ENCODE data around the gene RFX3. TPM values are rescaled to one million over a fixed set of nuclear protein-coding genes. Genes with fewer than 3 reads are reported as not detected.

The RFX3 gene
- total RNA-seq, 1 donor from 2014 or later = 3.8 TPM

- Histone ChIP-seq H3K27ac (replicated peaks) (no peak overlapping the region), H3K36me3 (peaks cover 25% of the 10 kb centered on the region), H3K4me3 (no peak overlapping the region), H3K4me1 (no peaks in the 10 kb centered on the region), H3K9me3 (replicated peaks) (no peaks in the 10 kb centered on the region), H3K27me3 (ENCODE audit: low read depth) (no peaks in the 10 kb centered on the region)
- no peak for TF ChIP-seq CTCF (IDR thresholded peaks at IDR 0.05; ENCODE audit: borderline replicate concordance)
- intact Hi-C loops (cut with micrococcal nuclease) = no loop called here
- no peak for DNase-seq
These were observed 275.1 kb downstream of the RFX3 start for GRCh38 chr9:3250741-3251140.

GRCh38 chr9:3247211-3247610, 278.6 kb downstream of the RFX3 start:
- peaks cover 10% of the 10 kb centered on the region for H3K36me3 ChIP-seq
- no peak overlapping the region for H3K27ac ChIP-seq (replicated peaks)
- H3K4me3 ChIP-seq = no peak overlapping the region
- no peaks in the 10 kb centered on the region for H3K9me3 ChIP-seq (replicated peaks)
- intact Hi-C loops (cut with micrococcal nuclease) = no loop called here
- no peak for TF ChIP-seq CTCF (IDR thresholded peaks at IDR 0.05; ENCODE audit: borderline replicate concordance)
- no peaks in the 10 kb centered on the region for H3K27me3 ChIP-seq (ENCODE audit: low read depth)
- no peak for DNase-seq
- H3K4me1 ChIP-seq = no peaks in the 10 kb centered on the region

- no peaks in the 10 kb centered on the region for H3K27me3 ChIP-seq (ENCODE audit: low read depth)
- peaks cover 10% of the 10 kb centered on the region for H3K36me3 ChIP-seq
- no peak for TF ChIP-seq CTCF (IDR thresholded peaks at IDR 0.05; ENCODE audit: borderline replicate concordance)
- intact Hi-C loops (cut with micrococcal nuclease) = no loop called here
- no peaks in the 10 kb centered on the region for H3K9me3 ChIP-seq (replicated peaks)
- H3K27ac ChIP-seq (replicated peaks) = no peak overlapping the region
- H3K4me1 ChIP-seq = no peaks in the 10 kb centered on the region
- no peak overlapping the region for H3K4me3 ChIP-seq
- no peak for DNase-seq
These were observed 279.6 kb downstream of the RFX3 start for GRCh38 chr9:3246241-3246640.

DNA sequence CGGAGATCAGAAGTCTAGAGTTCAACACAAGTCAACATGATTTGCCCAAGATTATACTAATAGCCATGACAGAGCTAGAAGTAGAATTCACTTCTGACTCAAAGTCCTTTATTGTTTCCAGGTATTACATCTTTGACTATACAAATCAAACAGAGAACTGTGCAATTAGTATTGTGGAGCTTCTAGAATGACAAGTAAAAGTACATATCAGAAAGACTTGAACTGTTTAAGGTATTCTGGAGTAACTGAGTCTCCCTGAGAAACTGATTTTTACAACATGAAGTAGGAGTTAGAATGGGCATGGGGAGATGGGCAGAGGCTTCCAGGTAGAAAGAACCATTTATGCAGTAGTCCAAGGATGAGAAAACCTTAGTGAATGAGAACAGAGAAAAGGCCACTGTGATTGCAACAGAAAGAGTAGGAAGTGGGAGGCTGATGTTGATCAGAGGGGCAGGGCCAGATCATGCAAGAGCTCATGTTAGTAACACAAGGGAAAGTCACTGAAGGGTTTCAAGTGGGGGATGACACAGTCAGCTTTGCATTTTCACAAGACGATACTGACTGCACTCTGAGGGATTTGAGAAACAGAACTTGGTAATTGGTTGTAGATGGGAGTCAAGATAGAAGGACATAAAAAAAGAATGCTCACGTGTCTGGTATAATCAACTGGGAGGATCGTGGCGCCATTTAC, 280.7 kb downstream of the RFX3 start:
- H3K27me3 ChIP-seq (ENCODE audit: low read depth) = no peaks in the 10 kb centered on the region
- H3K36me3 ChIP-seq = peaks cover 10% of the 10 kb centered on the region
- no peaks in the 10 kb centered on the region for H3K9me3 ChIP-seq (replicated peaks)
- no peaks in the 10 kb centered on the region for H3K4me1 ChIP-seq
- no peak for DNase-seq
- intact Hi-C loops (cut with micrococcal nuclease) = loop anchor here (5.0 kb wide), 1 partner anchor 192 kb away; no protein-coding TSS in a partner anchor
- TF ChIP-seq CTCF (IDR thresholded peaks at IDR 0.05; ENCODE audit: borderline replicate concordance) = no peak
- no peak overlapping the region for H3K27ac ChIP-seq (replicated peaks)
- no peak overlapping the region for H3K4me3 ChIP-seq

DNA sequence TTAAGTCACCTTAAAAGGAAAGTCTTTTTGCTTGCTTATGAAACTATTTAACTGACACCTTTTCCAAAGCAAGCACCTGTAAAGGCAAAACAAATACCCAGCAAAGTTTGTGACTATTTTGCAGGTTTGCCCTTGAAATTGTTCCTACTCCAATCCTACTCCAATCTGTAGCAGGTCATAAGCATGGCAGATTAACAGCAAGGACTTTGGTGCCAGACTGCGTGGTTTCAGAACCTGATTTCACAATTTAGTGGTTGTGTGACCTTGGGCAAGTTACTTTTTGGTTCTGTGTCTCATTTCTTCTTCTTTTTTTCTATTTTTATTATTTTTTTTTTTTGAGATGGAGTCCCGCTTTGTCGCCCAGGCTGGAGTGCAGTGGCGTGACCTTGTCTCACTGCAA, 282.1 kb downstream of the RFX3 start:
- intact Hi-C loops (cut with micrococcal nuclease) = loop anchor here (5.0 kb wide), 1 partner anchor 194 kb away; no protein-coding TSS in a partner anchor

More for the DNA sequence above, 282.1 kb downstream of the RFX3 start:
- Histone ChIP-seq H3K27me3 (ENCODE audit: low read depth) (no peaks in the 10 kb centered on the region), H3K4me3 (no peak overlapping the region), H3K4me1 (no peaks in the 10 kb centered on the region), H3K27ac (replicated peaks) (no peak overlapping the region), H3K9me3 (replicated peaks) (no peaks in the 10 kb centered on the region), H3K36me3 (peaks cover 10% of the 10 kb centered on the region)
- TF ChIP-seq CTCF (IDR thresholded peaks at IDR 0.05; ENCODE audit: borderline replicate concordance) = no peak
- DNase-seq = no peak

Data from left ventricle myocardium inferior (tissue), 1 donor.